Ishikawa (cell line): ENCODE results near the gene ABCA1.

Experiments
- EP300 ChIP-seq: IDR thresholded peaks from 2 replicates; pipeline ENCODE4 v1.6.1; 2012; ENCODE audit warnings: borderline replicate concordance
- YY1 ChIP-seq: IDR thresholded peaks from 2 replicates; pipeline ENCODE4 v1.6.1; 2012; ENCODE audit warnings: low read depth
- TF ChIP-seq, protein P1 (sequence below): IDR thresholded peaks from 2 replicates; pipeline ENCODE4 v1.6.1; 2012
- TF ChIP-seq, protein P2 (sequence below): IDR thresholded peaks from 2 replicates; pipeline ENCODE4 v1.6.1; 2012; ENCODE audit warnings: low read depth, mild to moderate bottlenecking
- TF ChIP-seq, protein P3 (sequence below): IDR thresholded peaks from 2 replicates; pipeline ENCODE4 v1.6.1; 2012

- TF ChIP-seq, protein P1, sequence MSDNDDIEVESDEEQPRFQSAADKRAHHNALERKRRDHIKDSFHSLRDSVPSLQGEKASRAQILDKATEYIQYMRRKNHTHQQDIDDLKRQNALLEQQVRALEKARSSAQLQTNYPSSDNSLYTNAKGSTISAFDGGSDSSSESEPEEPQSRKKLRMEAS = no peak
- TF ChIP-seq YY1 (no peak), EP300 (no peak)
- TF ChIP-seq, protein P2, sequence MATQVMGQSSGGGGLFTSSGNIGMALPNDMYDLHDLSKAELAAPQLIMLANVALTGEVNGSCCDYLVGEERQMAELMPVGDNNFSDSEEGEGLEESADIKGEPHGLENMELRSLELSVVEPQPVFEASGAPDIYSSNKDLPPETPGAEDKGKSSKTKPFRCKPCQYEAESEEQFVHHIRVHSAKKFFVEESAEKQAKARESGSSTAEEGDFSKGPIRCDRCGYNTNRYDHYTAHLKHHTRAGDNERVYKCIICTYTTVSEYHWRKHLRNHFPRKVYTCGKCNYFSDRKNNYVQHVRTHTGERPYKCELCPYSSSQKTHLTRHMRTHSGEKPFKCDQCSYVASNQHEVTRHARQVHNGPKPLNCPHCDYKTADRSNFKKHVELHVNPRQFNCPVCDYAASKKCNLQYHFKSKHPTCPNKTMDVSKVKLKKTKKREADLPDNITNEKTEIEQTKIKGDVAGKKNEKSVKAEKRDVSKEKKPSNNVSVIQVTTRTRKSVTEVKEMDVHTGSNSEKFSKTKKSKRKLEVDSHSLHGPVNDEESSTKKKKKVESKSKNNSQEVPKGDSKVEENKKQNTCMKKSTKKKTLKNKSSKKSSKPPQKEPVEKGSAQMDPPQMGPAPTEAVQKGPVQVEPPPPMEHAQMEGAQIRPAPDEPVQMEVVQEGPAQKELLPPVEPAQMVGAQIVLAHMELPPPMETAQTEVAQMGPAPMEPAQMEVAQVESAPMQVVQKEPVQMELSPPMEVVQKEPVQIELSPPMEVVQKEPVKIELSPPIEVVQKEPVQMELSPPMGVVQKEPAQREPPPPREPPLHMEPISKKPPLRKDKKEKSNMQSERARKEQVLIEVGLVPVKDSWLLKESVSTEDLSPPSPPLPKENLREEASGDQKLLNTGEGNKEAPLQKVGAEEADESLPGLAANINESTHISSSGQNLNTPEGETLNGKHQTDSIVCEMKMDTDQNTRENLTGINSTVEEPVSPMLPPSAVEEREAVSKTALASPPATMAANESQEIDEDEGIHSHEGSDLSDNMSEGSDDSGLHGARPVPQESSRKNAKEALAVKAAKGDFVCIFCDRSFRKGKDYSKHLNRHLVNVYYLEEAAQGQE = no peak
- TF ChIP-seq, protein P3, sequence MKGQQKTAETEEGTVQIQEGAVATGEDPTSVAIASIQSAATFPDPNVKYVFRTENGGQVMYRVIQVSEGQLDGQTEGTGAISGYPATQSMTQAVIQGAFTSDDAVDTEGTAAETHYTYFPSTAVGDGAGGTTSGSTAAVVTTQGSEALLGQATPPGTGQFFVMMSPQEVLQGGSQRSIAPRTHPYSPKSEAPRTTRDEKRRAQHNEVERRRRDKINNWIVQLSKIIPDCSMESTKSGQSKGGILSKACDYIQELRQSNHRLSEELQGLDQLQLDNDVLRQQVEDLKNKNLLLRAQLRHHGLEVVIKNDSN = no peak
Measured at GRCh38 chr9:104779946-104780535, 147.9 kb downstream of the ABCA1 start.
